K562 (cell line): ENCODE data around the gene ARHGAP8. TPM values are rescaled to one million over a fixed set of nuclear protein-coding genes. Genes with fewer than 3 reads are reported as not detected.

Experiments
- ATAC-seq: fragments of 200-7000 bp; cut with Tn5 transposase; 3 replicates; pipeline ENCODE4 v1.9.1; 2020; ENCODE audit warnings: moderate library complexity
- BruUV-seq: library from RNA; stranded (reverse); fragments of 400-500 nt; replicated peaks from 2 replicates; lab custom pipeline; 2021; lab: Mats Ljungman, UMichigan
- CTCF ChIA-PET: fragments of 300-600 bp; formaldehyde crosslinking; extraction: SDS; loops from one replicate; lab custom pipeline; 2021; ENCODE audit warnings: low intra/inter-chr PET ratio; lab: Yijun Ruan, JAX
- POLR2A ChIA-PET: fragments of 300-600, 350-650 bp; sonication (Branson Sonifier 250); formaldehyde crosslinking; extraction: SDS; loops from one replicate; lab custom pipeline; 2021; ENCODE audit warnings: antibody characterized with exemption, inconsistent platforms; lab: Yijun Ruan, JAX
- DNase-seq, 4 experiments: peaks; one replicate each; pipeline versions ENCODE4 v3.0.0 to v3.0.0-alpha.2; 2011 to 2018; ENCODE audit warnings: low spot score in 3 of 4, mixed read lengths in 3 of 4; ENCODE audit errors: extremely low read depth in 1 of 4
- FAIRE-seq: peaks from 2 replicates; lab custom pipeline; 2011; peaks lifted over from hg19 to GRCh38; lab: Jason Lieb, UNC
- H2AFZ ChIP-seq: 2 replicates; pipeline ENCODE4 v1.6.0; 2011; ENCODE audit warnings: low read depth, low read length, control low read depth, inconsistent platforms
- H3K27ac ChIP-seq: fragments of 200-600 bp; 3 replicates; pipeline ENCODE4 v1.8.0; 2011; ENCODE audit warnings: low read depth, mild to moderate bottlenecking, control low read depth, inconsistent platforms, low read length, moderate library complexity, mixed read lengths; ENCODE audit errors: extremely low read depth
- H3K27me3 ChIP-seq, 2 experiments: fragments of 300-600 bp in 1 of 2; 2 replicates in 1 of 2; 3 replicates in 1 of 2; pipeline versions ENCODE4 v1.6.0 to v1.8.0; 2011; ENCODE audit warnings: inconsistent platforms in 2 of 2, low read length in 2 of 2, mild to moderate bottlenecking in 1 of 2, mixed read lengths in 1 of 2, moderate library complexity in 1 of 2; ENCODE audit not compliant: control insufficient read depth in 2 of 2, insufficient read depth in 2 of 2
- H3K36me3 ChIP-seq: fragments of 300-600 bp; 3 replicates; pipeline ENCODE4 v1.8.0; 2011; ENCODE audit warnings: mild to moderate bottlenecking, low read length, inconsistent platforms; ENCODE audit not compliant: control insufficient read depth, insufficient read depth
- H3K4me1 ChIP-seq, 2 experiments: fragments of 200-600 bp in 1 of 2; replicated peaks in 1 of 2; 2 replicates in 1 of 2; 3 replicates in 1 of 2; pipeline versions ENCODE4 v1.5.1 to v1.8.0; 2011; ENCODE audit warnings: inconsistent platforms in 2 of 2, low read length in 2 of 2, mild to moderate bottlenecking in 1 of 2, mixed read lengths in 1 of 2, moderate library complexity in 1 of 2; ENCODE audit not compliant: control insufficient read depth in 2 of 2, insufficient read depth in 2 of 2
- H3K4me2 ChIP-seq: 2 replicates; pipeline ENCODE4 v1.6.1; 2011; ENCODE audit warnings: low read length, control low read depth, inconsistent platforms, mixed read lengths; ENCODE audit not compliant: insufficient read depth
- H3K4me3 ChIP-seq: fragments of 200-600 bp; sonication (generic), shearing (Covaris generic); 2 replicates; pipeline ENCODE4 v1.5.1; 2016; ENCODE audit warnings: control low read depth, inconsistent platforms
- H3K79me2 ChIP-seq: fragments of 200-600 bp; 3 replicates; pipeline ENCODE4 v1.8.0; 2011; ENCODE audit warnings: low read length, inconsistent platforms; ENCODE audit not compliant: control insufficient read depth, insufficient read depth
- H3K9ac ChIP-seq, 2 experiments: 2 replicates each; pipeline versions ENCODE4 v1.6.0 to v1.6.1; 2011; ENCODE audit warnings: low read depth in 2 of 2, low read length in 2 of 2, control low read depth in 1 of 2, inconsistent platforms in 1 of 2, mild to moderate bottlenecking in 1 of 2, mixed read lengths in 1 of 2; ENCODE audit not compliant: insufficient read depth in 1 of 2
- H3K9me1 ChIP-seq: one replicate; pipeline ENCODE4 v1.6.0; 2011; ENCODE audit warnings: inconsistent platforms, mild to moderate bottlenecking, low read length, moderate library complexity; ENCODE audit not compliant: control insufficient read depth, insufficient read depth
- H3K9me3 ChIP-seq: replicated peaks from 2 replicates; pipeline ENCODE4 v1.5.1; 2011; ENCODE audit warnings: low read depth, low read length, inconsistent platforms; ENCODE audit not compliant: control insufficient read depth, insufficient read depth
- H4K20me1 ChIP-seq: replicated peaks from 2 replicates; pipeline ENCODE4 v1.6.1; 2011; ENCODE audit warnings: low read length, inconsistent platforms, mixed read lengths; ENCODE audit not compliant: control insufficient read depth, insufficient read depth
- CHD1 ChIP-seq: fragments of 200-600 bp; sonication (generic); IDR thresholded peaks from one replicate; pipeline ENCODE4 v1.6.1; 2012; ENCODE audit warnings: mild to moderate bottlenecking, moderate library complexity, low read length, inconsistent platforms
- FOSL1 ChIP-seq: fragments of 200-800 bp; sonication (Bioruptor generic); conservative IDR thresholded peaks from 2 replicates; pipeline ENCODE4 v1.6.1; 2016; ENCODE audit warnings: missing genetic modification characterization, missing compliant biosample characterization
- HDGF ChIP-seq: fragments of 450-650 bp; IDR thresholded peaks from 2 replicates; pipeline ENCODE4 v1.6.1; 2016
- L3MBTL2 ChIP-seq: fragments of 450-650 bp; IDR thresholded peaks from 2 replicates; pipeline ENCODE4 v1.6.1; 2016; ENCODE audit warnings: mild to moderate bottlenecking, moderate library complexity
- ZKSCAN8 ChIP-seq: fragments of 200-800 bp; sonication (Bioruptor generic); IDR thresholded peaks from 2 replicates; pipeline ENCODE4 v1.6.1; 2016; ENCODE audit warnings: missing genetic modification characterization, missing compliant biosample characterization
- WGBS: fragments of 100-300 bp; shearing (Covaris generic); methylation state at CpG from one replicate; pipeline ENCODE4 v1.1.6; 2016; ENCODE audit warnings: low coverage, mixed read lengths; ENCODE audit not compliant: insufficient coverage; ENCODE audit errors: missing lambda C conversion rate; 5-methylcytosine and 5-hydroxymethylcytosine counted together
- in situ Hi-C: fragments of 300-500 bp; cut with MboI; formaldehyde crosslinking; loops from 4 replicates; pipeline ENCODE4 v1.15.0; 2018; ENCODE audit warnings: inconsistent platforms, mixed read lengths
- intact Hi-C: fragments of 100-400 bp; cut with micrococcal nuclease; formaldehyde crosslinking; loops from 2 replicates; pipeline ENCODE4 v1.14.2; 2022
- polyA plus RNA-seq, 8 experiments: library from polyadenylated mRNA; depleted of rRNA in 4 of 8; stranded (reverse) in 5 of 8; unstranded in 3 of 8; fragments of >200 nt; fragmentation: Nextera tagmentation in 2 of 8; fragmentation: Illumina TruSeq in 1 of 8; extraction: Ambion mirVana in 2 of 8; extraction: Trizol in 1 of 8; gene quantifications; 2 replicates each; pipeline versions ENCODE4 v1.2.1 to v1.2.3, GENCODE V29; 2011 to 2014; ENCODE audit warnings: inconsistent platforms in 1 of 8, missing spikeins in 1 of 8
- total RNA-seq, 7 experiments: library from RNA; depleted of rRNA in 6 of 7; stranded (reverse); fragments of >200 nt in 6 of 7; fragmentation: Illumina TruSeq in 2 of 7; extraction: Trizol in 2 of 7; gene quantifications; 2 replicates each; pipeline versions ENCODE4 v1.2.1 to v1.2.3, GENCODE V29; 2011 to 2021; ENCODE audit warnings: low replicate concordance in 1 of 7

The ARHGAP8 gene
- total and polyA plus RNA-seq, 9 of the 15 experiments (the other 6 are each of a cell fraction or from before 2014, with no cell fraction given), result 0.15 to 2.2 (median 0.62) TPM

DNA sequence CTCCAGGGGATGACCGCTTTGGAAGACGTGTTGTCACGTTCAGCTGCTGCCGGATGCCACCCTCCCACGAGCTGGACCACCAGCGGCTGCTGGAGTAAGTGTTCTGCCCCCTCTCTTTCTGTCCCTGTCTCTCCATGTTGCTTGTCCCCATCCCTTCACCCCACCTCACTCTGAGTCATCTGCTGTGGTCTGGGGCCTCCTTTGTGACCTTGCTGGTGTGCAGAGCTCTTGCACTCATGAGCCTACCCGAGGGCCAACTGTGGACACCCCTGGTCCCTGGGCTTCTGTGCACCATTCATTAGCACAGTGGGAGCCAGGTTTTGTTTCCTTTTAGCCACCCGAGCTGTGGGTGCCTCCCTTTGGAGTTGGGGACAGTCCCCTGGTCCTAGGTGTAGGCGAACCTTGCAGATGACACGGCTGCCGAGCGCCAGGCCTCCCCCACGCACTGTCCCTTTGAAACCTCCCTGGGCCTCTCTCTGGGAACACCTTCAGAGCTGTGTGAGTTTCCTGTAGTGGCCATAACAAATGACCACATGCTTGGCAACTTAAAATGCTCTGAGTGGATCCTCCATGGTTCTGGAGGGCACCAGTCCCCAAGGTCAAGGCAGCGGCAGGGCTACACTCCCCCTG lies 49.8 kb downstream of the ARHGAP8 start:
- H3K36me3 ChIP-seq, result no peaks in the 10 kb centered on the region
- FAIRE-seq (no peak), ATAC-seq (peak; percentile 71), DNase-seq (peak; percentile 12 to 22 (median 18))
- in situ Hi-C loops, result loop anchor here (25.0 kb wide), 1 partner anchor 435 kb away; the partner anchor contains the start of gene KIAA0930
- H3K4me2 ChIP-seq, result no peak overlapping the region
- no peaks in the 10 kb centered on the region for H3K79me2 ChIP-seq
- ChIA-PET CTCF (interaction anchor here (0.7 kb wide), 1 partner anchor 294 kb away, joined by 3 read pairs; no protein-coding TSS in a partner anchor), POLR2A (no interaction called here)
- 4% methylated on average over 13 of the region's 14 CpGs for WGBS
- TF ChIP-seq HDGF (no peak), FOSL1 (tag) (peak; percentile 50), CHD1 (no peak)
- H2AFZ ChIP-seq, result no peak overlapping the region
- no peak overlapping the region for H3K9ac ChIP-seq
- H3K27me3 ChIP-seq, result peaks cover 3 to 16% of the 10 kb centered on the region in 2 experiments; a peak in 2 of 5 replicates
- no peak overlapping the region for H3K27ac ChIP-seq
- H3K9me3 ChIP-seq, result no peaks in the 10 kb centered on the region
- intact Hi-C loops, result no loop called here
- no peak overlapping the region for H3K4me3 ChIP-seq
- H3K9me1 ChIP-seq, result no peaks in the 10 kb centered on the region
- BruUV-seq, result no TSS peak
- H3K4me1 ChIP-seq, result no peaks in the 10 kb centered on the region; a peak in 3 of 5 replicates
- 0 out of 2 replicates have a peak, but pooled peaks cover 9% of the 10 kb centered on the region for H4K20me1 ChIP-seq

DNA sequence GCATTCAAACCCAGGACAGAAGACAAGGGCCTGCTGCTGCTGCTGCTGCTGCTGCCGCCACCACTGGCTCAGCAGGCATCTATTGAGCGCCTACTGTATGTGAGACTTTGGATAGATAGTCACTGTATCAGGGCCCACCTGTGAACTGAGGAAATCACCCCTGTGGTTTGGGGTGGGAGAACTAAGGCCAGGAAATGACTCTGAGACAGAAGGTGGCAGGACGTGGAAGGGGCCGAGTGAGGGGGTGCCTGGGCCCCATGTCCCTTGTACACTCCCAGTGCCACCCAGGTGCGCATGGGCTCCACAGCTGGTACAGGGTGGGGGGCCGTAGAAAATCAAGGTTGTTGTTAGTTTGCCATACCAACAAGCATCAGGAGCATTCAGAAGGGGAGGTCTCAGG lies 50.6 kb downstream of the ARHGAP8 start:
- H2AFZ ChIP-seq, result no peak overlapping the region
- ChIA-PET CTCF (interaction anchor here (0.7 kb wide), 1 partner anchor 293 kb away, joined by 3 read pairs; no protein-coding TSS in a partner anchor), POLR2A (no interaction called here)
- 23% methylated on average over 6 of the region's 6 CpGs for WGBS
- peaks cover 3 to 21% of the 10 kb centered on the region in 2 experiments; a peak in 3 of 5 replicates for H3K27me3 ChIP-seq
- no peaks in the 10 kb centered on the region for H3K79me2 ChIP-seq
- H3K4me3 ChIP-seq, result no peak overlapping the region
- H3K9me3 ChIP-seq, result no peaks in the 10 kb centered on the region
- in situ Hi-C loops (loop anchor here (25.0 kb wide), 1 partner anchor 434 kb away; the partner anchor contains the start of gene KIAA0930), intact Hi-C loops (no loop called here)
- no peak overlapping the region for H3K27ac ChIP-seq
- BruUV-seq, result no TSS peak
- H3K4me2 ChIP-seq, result no peak overlapping the region
- DNase-seq, result no peak
- H4K20me1 ChIP-seq, result 0 out of 2 replicates have a peak, but pooled peaks cover 9% of the 10 kb centered on the region
- H3K9me1 ChIP-seq, result no peaks in the 10 kb centered on the region
- H3K9ac ChIP-seq, result no peak overlapping the region
- no peak for FAIRE-seq
- no peak for ATAC-seq
- H3K36me3 ChIP-seq, result no peaks in the 10 kb centered on the region
- no peaks in the 10 kb centered on the region; a peak in 3 of 5 replicates for H3K4me1 ChIP-seq
- 0 out of 2 replicates have a peak, but pooled peaks have one; percentile 39 for TF ChIP-seq ZKSCAN8 (CRISPR knock-in tag)
- TF ChIP-seq L3MBTL2, result no peak
